HCT116 (cell line): ENCODE measurements around the gene KIAA0930. TPM values are rescaled to one million over a fixed set of nuclear protein-coding genes. Genes with fewer than 3 reads are reported as not detected.

ENCODE experiments used
- ATAC-seq: fragments of 200-7000 bp; cut with Tn5 transposase; 2 replicates; pipeline ENCODE4 v1.9.1; 2020; ENCODE audit warnings: mild to moderate bottlenecking, moderate library complexity
- BruUV-seq: library from RNA; stranded (reverse); fragments of 400-500 nt; replicated peaks from 2 replicates; lab custom pipeline; 2021; lab: Mats Ljungman, UMichigan
- CTCF ChIA-PET: fragments of 300-600 bp; sonication (Branson Sonifier 250); formaldehyde crosslinking; loops from one replicate; lab custom pipeline; 2021; ENCODE audit warnings: antibody characterized with exemption; lab: Charles Lee
- POLR2A ChIA-PET: fragments of 300-600, 350-600 bp; sonication (Branson Sonifier 250); formaldehyde crosslinking; loops from one replicate; lab custom pipeline; 2021; ENCODE audit warnings: antibody characterized with exemption; lab: Charles Lee
- RAD21 ChIA-PET, 2 experiments: fragments of 300-600 bp; sonication (Branson Sonifier 250); formaldehyde crosslinking; loops; one replicate each; lab custom pipeline; 2023; ENCODE audit warnings: low total read pairs in 2 of 2; ENCODE audit not compliant: uncharacterized antibody in 2 of 2, unreplicated experiment in 2 of 2, low non-redundant PET in 1 of 2; lab: Charles Lee
- DNase-seq: peaks from one replicate; pipeline ENCODE4 v3.0.0-alpha.2; 2010; ENCODE audit warnings: low read depth, low spot score
- H2AFZ ChIP-seq: fragments of 200-600 bp; shearing (Covaris generic), sonication (generic); 2 replicates; pipeline ENCODE4 v1.6.1; 2017; ENCODE audit warnings: low read depth, mixed run types, mixed read lengths, antibody characterized with exemption, low read length; ENCODE audit not compliant: poor library complexity, severe bottlenecking
- H3K27ac ChIP-seq: 2 replicates; pipeline ENCODE4 v1.5.1; 2012; ENCODE audit warnings: low read depth, low read length
- H3K27me3 ChIP-seq: fragments of 200-600 bp; sonication (generic); 2 replicates; pipeline ENCODE4 v1.6.1; 2016; ENCODE audit warnings: mixed run types, low read length, mixed read lengths; ENCODE audit not compliant: insufficient read depth
- H3K36me3 ChIP-seq, 2 experiments: fragments of 200-500 bp in 1 of 2; fragments of 200-600 bp in 1 of 2; sonication (Bioruptor generic) in 1 of 2; sonication (generic) in 1 of 2; 2 replicates each; pipeline versions ENCODE4 v1.5.1 to v1.6.1; 2014 to 2016; ENCODE audit warnings: low read length in 2 of 2, inconsistent platforms in 1 of 2, mixed read lengths in 1 of 2, mixed run types in 1 of 2; ENCODE audit not compliant: insufficient read depth in 2 of 2, control insufficient read depth in 1 of 2
- H3K4me1 ChIP-seq, 2 experiments: fragments of 200-600 bp in 1 of 2; sonication (generic) in 1 of 2; 2 replicates each; pipeline versions ENCODE4 v1.5.1 to v1.6.1; 2012 to 2017; ENCODE audit warnings: low read length in 2 of 2, inconsistent platforms in 1 of 2, mild to moderate bottlenecking in 1 of 2, mixed read lengths in 1 of 2, mixed run types in 1 of 2, moderate library complexity in 1 of 2; ENCODE audit not compliant: insufficient read depth in 2 of 2, control insufficient read depth in 1 of 2
- H3K4me2 ChIP-seq: fragments of 200-600 bp; sonication (generic); 2 replicates; pipeline ENCODE4 v1.6.1; 2017; ENCODE audit warnings: mixed run types, low read length, mixed read lengths
- H3K4me3 ChIP-seq, 2 experiments: fragments of 200-600 bp in 1 of 2; sonication (generic) in 1 of 2; replicated peaks in 1 of 2; 2 replicates each; pipeline ENCODE4 v1.5.1; 2011 to 2016; ENCODE audit warnings: low read length in 2 of 2, control low read depth in 1 of 2, low read depth in 1 of 2, mild to moderate bottlenecking in 1 of 2, mixed read lengths in 1 of 2, mixed run types in 1 of 2
- H3K79me2 ChIP-seq: fragments of 200-600 bp; sonication (generic); 2 replicates; pipeline ENCODE4 v1.6.1; 2017; ENCODE audit warnings: mild to moderate bottlenecking, mixed run types, low read length, moderate library complexity, mixed read lengths; ENCODE audit not compliant: insufficient read depth
- H3K9ac ChIP-seq: fragments of 200-600 bp; sonication (generic); 2 replicates; pipeline ENCODE4 v1.6.1; 2016; ENCODE audit warnings: low read length, mixed read lengths
- H3K9me2 ChIP-seq: fragments of 200-600 bp; sonication (generic), shearing (Covaris generic); 2 replicates; pipeline ENCODE4 v1.6.1; 2017; ENCODE audit warnings: mixed run types, mild to moderate bottlenecking, moderate library complexity; ENCODE audit not compliant: insufficient read depth
- H3K9me3 ChIP-seq, 2 experiments: fragments of 200-500 bp in 1 of 2; fragments of 200-600 bp in 1 of 2; sonication (Bioruptor generic) in 1 of 2; sonication (generic) in 1 of 2; 2 replicates each; pipeline ENCODE4 v1.6.1; 2014 to 2017; ENCODE audit warnings: low read length in 2 of 2, mixed read lengths in 2 of 2, inconsistent platforms in 1 of 2, low read depth in 1 of 2, mild to moderate bottlenecking in 1 of 2, mixed run types in 1 of 2, moderate library complexity in 1 of 2; ENCODE audit not compliant: control insufficient read depth in 1 of 2, insufficient read depth in 1 of 2
- H4K20me1 ChIP-seq: fragments of 200-600 bp; sonication (generic), shearing (Covaris generic); 2 replicates; pipeline ENCODE4 v1.6.1; 2017; ENCODE audit warnings: mixed run types, mild to moderate bottlenecking, moderate library complexity; ENCODE audit not compliant: insufficient read depth
- ATF3 ChIP-seq: IDR thresholded peaks from 2 replicates; pipeline ENCODE4 v1.6.1; 2012
- CEBPB ChIP-seq: IDR thresholded peaks from 2 replicates; pipeline ENCODE4 v1.6.1; 2012; ENCODE audit warnings: low read depth
- EGR1 ChIP-seq: IDR thresholded peaks from 2 replicates; pipeline ENCODE4 v1.6.1; 2012; ENCODE audit warnings: low read depth
- EZH2 ChIP-seq: fragments of 200-600 bp; sonication (generic); IDR thresholded peaks from 2 replicates; pipeline ENCODE4 v1.6.1; 2017; ENCODE audit warnings: antibody characterized with exemption, mixed run types
- MAX ChIP-seq: IDR thresholded peaks from 2 replicates; pipeline ENCODE4 v1.6.1; 2012
- RAD21 ChIP-seq: IDR thresholded peaks from 2 replicates; pipeline ENCODE4 v1.6.1; 2012; ENCODE audit warnings: low read depth, mild to moderate bottlenecking
- SIN3A ChIP-seq: IDR thresholded peaks from 2 replicates; pipeline ENCODE4 v1.6.1; 2012; ENCODE audit warnings: low read depth
- TCF7L2 ChIP-seq: IDR thresholded peaks from 2 replicates; pipeline ENCODE4 v1.7.0; 2011; ENCODE audit warnings: borderline replicate concordance, inconsistent platforms; ENCODE audit not compliant: insufficient read depth, insufficient read length; ENCODE audit errors: extremely low read depth
- ZBTB33 ChIP-seq: IDR thresholded peaks from 2 replicates; pipeline ENCODE4 v1.6.1; 2011; ENCODE audit warnings: mild to moderate bottlenecking, low read length, moderate library complexity; ENCODE audit not compliant: insufficient replicate concordance; ENCODE audit errors: extremely low read depth
- intact Hi-C: fragments of 100-400 bp; cut with micrococcal nuclease; formaldehyde crosslinking; loops from 2 replicates; pipeline ENCODE4 v1.10.0; 2022
- total RNA-seq: library from RNA; stranded (reverse); gene quantifications from one replicate; pipeline ENCODE4 v1.2.1, GENCODE V29; 2021; ENCODE audit not compliant: unreplicated experiment

The KIAA0930 gene
- total RNA-seq, 1 experiment from 2014 or later = 60.9 TPM

- H3K9ac ChIP-seq = no peak overlapping the region
- H3K36me3 ChIP-seq = peaks cover 50 to 65% of the 10 kb centered on the region in 2 experiments
- H3K9me3 ChIP-seq = no peaks in the 10 kb centered on the region
- no peak overlapping the region for H3K4me3 ChIP-seq
- TF ChIP-seq EGR1 (no peak), RAD21 (no peak), TCF7L2 (no peak), CEBPB (no peak), ZBTB33 (no peak), ATF3 (no peak)
- ATAC-seq (no peak), DNase-seq (no peak)
- BruUV-seq = no TSS peak
- no peaks in the 10 kb centered on the region; a peak in 1 of 4 replicates for H3K4me1 ChIP-seq
- intact Hi-C loops = no loop called here
- H3K4me2 ChIP-seq = no peak overlapping the region
- peaks cover 9% of the 10 kb centered on the region; the same call in 1 of the 2 replicates for H4K20me1 ChIP-seq
- peaks cover 90% of the 10 kb centered on the region for H3K79me2 ChIP-seq
- H3K27me3 ChIP-seq = no peaks in the 10 kb centered on the region
- H2AFZ ChIP-seq = no peak overlapping the region
- ChIA-PET CTCF (no interaction called here), POLR2A (no interaction called here), RAD21 (no interaction called here)
- H3K9me2 ChIP-seq = no peaks in the 10 kb centered on the region
- no peak overlapping the region for H3K27ac ChIP-seq
Measured at GRCh38 chr22:45181240-45181639, 59.5 kb downstream of the KIAA0930 start.

- H2AFZ ChIP-seq = no peak overlapping the region
- ChIA-PET RAD21 (no interaction called here), CTCF (no interaction called here), POLR2A (no interaction called here)
- no peaks in the 10 kb centered on the region for H3K9me2 ChIP-seq
- H3K9me3 ChIP-seq = no peaks in the 10 kb centered on the region
- peaks cover 90% of the 10 kb centered on the region for H3K79me2 ChIP-seq
- ATAC-seq (no peak), DNase-seq (no peak)
- no peaks in the 10 kb centered on the region for H3K4me1 ChIP-seq
- TF ChIP-seq ATF3 (no peak), TCF7L2 (no peak), ZBTB33 (no peak), EZH2 (no peak), CEBPB (no peak), SIN3A (no peak), MAX (no peak)
- BruUV-seq = no TSS peak
- H3K36me3 ChIP-seq = peaks cover 51 to 59% of the 10 kb centered on the region in 2 experiments
- intact Hi-C loops = no loop called here
- H3K4me3 ChIP-seq = no peak overlapping the region
- no peak overlapping the region for H3K27ac ChIP-seq
- H3K4me2 ChIP-seq = no peak overlapping the region
- no peaks in the 10 kb centered on the region for H3K27me3 ChIP-seq
- H3K9ac ChIP-seq = no peak overlapping the region
- H4K20me1 ChIP-seq = peaks cover 10% of the 10 kb centered on the region; the same call in 1 of the 2 replicates
Measured at GRCh38 chr22:45180146-45180679, 60.5 kb downstream of the KIAA0930 start.
